Urinary bladder (tissue), 4 donors: ENCODE results near the gene RAB4A. TPM values are rescaled to one million over a fixed set of nuclear protein-coding genes. Genes with fewer than 3 reads are reported as not detected.

Experiments used
- DNase-seq: peaks from one replicate; pipeline ENCODE4 v3.0.0-alpha.2; 2015; ENCODE audit errors: extremely low spot score
- H3K27ac ChIP-seq: one replicate; pipeline ENCODE4 v1.5.1; 2013; ENCODE audit warnings: low read depth, mild to moderate bottlenecking, moderate library complexity
- H3K36me3 ChIP-seq: one replicate; pipeline ENCODE4 v1.6.1; 2013; ENCODE audit warnings: mild to moderate bottlenecking, moderate library complexity; ENCODE audit not compliant: insufficient read depth
- H3K4me1 ChIP-seq: one replicate; pipeline ENCODE4 v1.6.1; 2013; ENCODE audit warnings: mild to moderate bottlenecking, moderate library complexity; ENCODE audit not compliant: insufficient read depth
- H3K4me3 ChIP-seq: one replicate; pipeline ENCODE4 v1.5.1; 2013; ENCODE audit warnings: low read depth, low read length
- WGBS: extraction: QIAGEN DNeasy Blood & Tissue Kit; methylation state at CpG from one replicate; pipeline ENCODE4 v1.1.7; 2013; 5-methylcytosine and 5-hydroxymethylcytosine counted together
- polyA plus RNA-seq: library from polyadenylated mRNA; stranded (reverse); fragments of 200-250 nt; gene quantifications from one replicate; pipeline ENCODE4 v1.2.3, GENCODE V29; 2013
- total RNA-seq: library from RNA; depleted of rRNA; stranded (reverse); fragments of >200 nt; gene quantifications from one replicate; pipeline ENCODE4 v1.2.3, GENCODE V29; 2014
- donor health status: healthy with polysubstance abuse.
- donor health status: healthy.

RAB4A gene
- total and polyA plus RNA-seq, 2 donors = 33.5 to 51.4 TPM

- 89% methylated on average over 3 of the region's 3 CpGs for WGBS
- no peak for DNase-seq
- H3K4me3 ChIP-seq = no peak overlapping the region
- no peak overlapping the region for H3K27ac ChIP-seq
- H3K36me3 ChIP-seq = no peaks in the 10 kb centered on the region
- H3K4me1 ChIP-seq = peaks cover 2% of the 10 kb centered on the region
These were observed 39.2 kb upstream of the RAB4A start for GRCh38 chr1:229231754-229232119.

GRCh38 chr1:229234870-229235472 is 35.9 kb upstream of the RAB4A start:
- Histone ChIP-seq H3K4me1 (peaks cover 2% of the 10 kb centered on the region), H3K4me3 (no peak overlapping the region), H3K36me3 (no peaks in the 10 kb centered on the region), H3K27ac (no peak overlapping the region)
- WGBS = 89% methylated on average over 13 of the region's 13 CpGs
- DNase-seq = no peak

- 47% methylated on average over 2 of the region's 2 CpGs for WGBS
- Histone ChIP-seq H3K4me1 (no peaks in the 10 kb centered on the region), H3K36me3 (no peaks in the 10 kb centered on the region), H3K4me3 (no peak overlapping the region), H3K27ac (no peak overlapping the region)
- DNase-seq = no peak
These were observed 33.6 kb upstream of the RAB4A start for GRCh38 chr1:229237320-229237719.

- Histone ChIP-seq H3K36me3 (no peaks in the 10 kb centered on the region), H3K4me1 (no peaks in the 10 kb centered on the region), H3K27ac (no peak overlapping the region), H3K4me3 (no peak overlapping the region)
- WGBS = 42% methylated on average over 1 of the region's 1 CpG
- no peak for DNase-seq
These were observed 32.7 kb upstream of the RAB4A start for GRCh38 chr1:229238231-229238630.

GRCh38 chr1:229238674-229239415 is 32.1 kb upstream of the RAB4A start:
- 79% methylated on average over 6 of the region's 6 CpGs for WGBS
- H3K27ac ChIP-seq = no peak overlapping the region
- no peak for DNase-seq
- no peak overlapping the region for H3K4me3 ChIP-seq
- H3K4me1 ChIP-seq = no peaks in the 10 kb centered on the region
- no peaks in the 10 kb centered on the region for H3K36me3 ChIP-seq

GRCh38 chr1:229240532-229240931 is 30.4 kb upstream of the RAB4A start:
- H3K4me1 ChIP-seq = no peaks in the 10 kb centered on the region
- H3K36me3 ChIP-seq = no peaks in the 10 kb centered on the region
- 82% methylated on average over 3 of the region's 3 CpGs for WGBS
- no peak overlapping the region for H3K27ac ChIP-seq
- no peak overlapping the region for H3K4me3 ChIP-seq
- no peak for DNase-seq

GRCh38 chr1:229241390-229241789 is 29.5 kb upstream of the RAB4A start:
- Histone ChIP-seq H3K4me1 (no peaks in the 10 kb centered on the region), H3K36me3 (no peaks in the 10 kb centered on the region), H3K27ac (no peak overlapping the region), H3K4me3 (no peak overlapping the region)
- WGBS = 96% methylated on average over 4 of the region's 4 CpGs
- no peak for DNase-seq

GRCh38 chr1:229243638-229244037 is 27.3 kb upstream of the RAB4A start:
- H3K4me1 ChIP-seq = no peaks in the 10 kb centered on the region
- H3K27ac ChIP-seq = no peak overlapping the region
- 90% methylated on average over 4 of the region's 4 CpGs for WGBS
- H3K36me3 ChIP-seq = no peaks in the 10 kb centered on the region
- no peak overlapping the region for H3K4me3 ChIP-seq
- DNase-seq = no peak

GRCh38 chr1:229244091-229244490 is 26.8 kb upstream of the RAB4A start:
- no peak for DNase-seq
- Histone ChIP-seq H3K4me1 (no peaks in the 10 kb centered on the region), H3K4me3 (no peak overlapping the region), H3K36me3 (no peaks in the 10 kb centered on the region), H3K27ac (no peak overlapping the region)
- WGBS = 96% methylated on average over 3 of the region's 3 CpGs

- 86% methylated on average over 2 of the region's 2 CpGs for WGBS
These were observed 23.0 kb upstream of the RAB4A start for GRCh38 chr1:229247871-229248270.

GRCh38 chr1:229248821-229249817 is 21.8 kb upstream of the RAB4A start:
- H3K27ac ChIP-seq = no peak overlapping the region
- DNase-seq = no peak
- H3K36me3 ChIP-seq = no peaks in the 10 kb centered on the region
- 61% methylated on average over 10 of the region's 10 CpGs for WGBS
- H3K4me1 ChIP-seq = no peaks in the 10 kb centered on the region
- H3K4me3 ChIP-seq = no peak overlapping the region

More at GRCh38 chr1:229247871-229248270, 23.0 kb upstream of the RAB4A start:
- no peak overlapping the region for H3K27ac ChIP-seq
- no peaks in the 10 kb centered on the region for H3K36me3 ChIP-seq
- H3K4me1 ChIP-seq = no peaks in the 10 kb centered on the region
- no peak for DNase-seq
- no peak overlapping the region for H3K4me3 ChIP-seq

- DNase-seq = no peak
- Histone ChIP-seq H3K27ac (no peak overlapping the region), H3K4me1 (no peaks in the 10 kb centered on the region), H3K36me3 (no peaks in the 10 kb centered on the region), H3K4me3 (no peak overlapping the region)
- WGBS = 80% methylated on average over 6 of the region's 6 CpGs
These were observed 20.9 kb upstream of the RAB4A start for GRCh38 chr1:229249854-229250644.

- no peak for DNase-seq
- H3K27ac ChIP-seq = no peak overlapping the region
These were observed 19.7 kb upstream of the RAB4A start for GRCh38 chr1:229251185-229251584.

More at GRCh38 chr1:229251185-229251584, 19.7 kb upstream of the RAB4A start:
- 82% methylated on average over 5 of the region's 5 CpGs for WGBS
- no peaks in the 10 kb centered on the region for H3K36me3 ChIP-seq
- H3K4me1 ChIP-seq = no peaks in the 10 kb centered on the region
- no peak overlapping the region for H3K4me3 ChIP-seq
